OCI-LY7 (cell line): Measurements from ENCODE around the gene CNTN5. TPM values are rescaled to one million over a fixed set of nuclear protein-coding genes. Genes with fewer than 3 reads are reported as not detected.

Experiments used
- BruUV-seq: library from RNA; stranded (reverse); fragments of 400-500 nt; replicated peaks from 2 replicates; lab custom pipeline; 2021; lab: Mats Ljungman, UMichigan
- CTCF ChIA-PET: fragments of 300-600 bp; sonication (Branson Sonifier 250); formaldehyde crosslinking; loops from one replicate; lab custom pipeline; 2022; ENCODE audit warnings: antibody characterized with exemption; ENCODE audit not compliant: unreplicated experiment; lab: Charles Lee
- POLR2A ChIA-PET: fragments of 300-600 bp; sonication (Branson Sonifier 250); formaldehyde crosslinking; loops from one replicate; lab custom pipeline; 2022; ENCODE audit warnings: antibody characterized with exemption; lab: Charles Lee
- DNase-seq: peaks from one replicate; pipeline ENCODE4 v3.0.0-alpha.2; 2015; ENCODE audit warnings: low spot score
- H2AFZ ChIP-seq: fragments of 200-600 bp; sonication (generic), shearing (Covaris generic); 2 replicates; pipeline ENCODE4 v1.6.1; 2014; ENCODE audit warnings: mild to moderate bottlenecking, antibody characterized with exemption, low read length, moderate library complexity
- H3K27ac ChIP-seq: fragments of 200-600 bp; sonication (generic); 2 replicates; pipeline ENCODE4 v1.5.1; 2014; ENCODE audit warnings: mixed run types, low read depth, mild to moderate bottlenecking, moderate library complexity, low read length, inconsistent platforms; ENCODE audit not compliant: poor library complexity, severe bottlenecking
- H3K36me3 ChIP-seq: fragments of 200-600 bp; sonication (generic); 2 replicates; pipeline ENCODE4 v1.6.1; 2014; ENCODE audit warnings: mild to moderate bottlenecking, antibody characterized with exemption, low read length, moderate library complexity, mixed read lengths; ENCODE audit not compliant: insufficient read depth
- H3K4me1 ChIP-seq: fragments of 200-600 bp; sonication (generic); 2 replicates; pipeline ENCODE4 v1.5.1; 2014; ENCODE audit warnings: mild to moderate bottlenecking, low read length; ENCODE audit not compliant: insufficient read depth, poor library complexity, severe bottlenecking
- H3K4me2 ChIP-seq: fragments of 200-600 bp; sonication (generic); 2 replicates; pipeline ENCODE4 v1.6.1; 2014; ENCODE audit warnings: mild to moderate bottlenecking, low read length
- H3K4me3 ChIP-seq: fragments of 200-600 bp; sonication (generic); 2 replicates; pipeline ENCODE4 v1.5.1; 2014; ENCODE audit warnings: mild to moderate bottlenecking, low read depth, low read length; ENCODE audit not compliant: poor library complexity, severe bottlenecking
- H3K79me2 ChIP-seq: fragments of 200-600 bp; sonication (generic); 2 replicates; pipeline ENCODE4 v1.6.1; 2016; ENCODE audit warnings: low read depth, mild to moderate bottlenecking, low read length, moderate library complexity, mixed read lengths; ENCODE audit not compliant: insufficient read depth
- H3K9me2 ChIP-seq: fragments of 200-600 bp; sonication (generic); 2 replicates; pipeline ENCODE4 v1.6.1; 2016; ENCODE audit warnings: mild to moderate bottlenecking, low read length, mixed read lengths; ENCODE audit not compliant: insufficient read depth
- H3K9me3 ChIP-seq: fragments of 200-600 bp; sonication (generic); 2 replicates; pipeline ENCODE4 v1.6.1; 2014; ENCODE audit warnings: mild to moderate bottlenecking, mixed run types, low read length, mixed read lengths
- H4K20me1 ChIP-seq: fragments of 200-600 bp; sonication (generic); 2 replicates; pipeline ENCODE4 v1.6.1; 2014; ENCODE audit warnings: mild to moderate bottlenecking, antibody characterized with exemption, low read length, moderate library complexity, mixed read lengths; ENCODE audit not compliant: insufficient read depth
- CTCF ChIP-seq: fragments of 200-600 bp; sonication (generic); conservative IDR thresholded peaks from 2 replicates; pipeline ENCODE4 v1.5.1; 2014; ENCODE audit warnings: mild to moderate bottlenecking, antibody characterized with exemption, low read length, moderate library complexity, mixed read lengths
- EZH2phosphoT487 ChIP-seq: fragments of 200-600 bp; sonication (generic); IDR thresholded peaks from 2 replicates; pipeline ENCODE4 v1.6.1; 2018; ENCODE audit warnings: low read depth, borderline replicate concordance, mild to moderate bottlenecking, mixed run types, antibody characterized with exemption, low read length, moderate library complexity, mixed read lengths
- intact Hi-C: fragments of 100-400 bp; cut with micrococcal nuclease; formaldehyde crosslinking; loops from one replicate; pipeline ENCODE4 v1.10.0; 2022; ENCODE audit not compliant: unreplicated experiment
- total RNA-seq, 2 experiments: library from RNA; depleted of rRNA in 1 of 2; stranded (reverse); fragments of >200 nt in 1 of 2; shearing (Covaris generic) in 1 of 2; gene quantifications; 2 replicates each; pipeline ENCODE4 v1.2.3, GENCODE V29; 2014 to 2022

Gene CNTN5
- total RNA-seq, 2 experiments from 2014 or later = not detected

GRCh38 chr11:99422581-99423427, 402.1 kb downstream of the CNTN5 start:
- intact Hi-C loops = no loop called here
- Histone ChIP-seq H3K4me2 (no peak overlapping the region), H4K20me1 (no peaks in the 10 kb centered on the region), H3K4me1 (no peaks in the 10 kb centered on the region), H3K36me3 (no peaks in the 10 kb centered on the region), H3K9me3 (no peaks in the 10 kb centered on the region), H3K4me3 (no peak overlapping the region), H3K79me2 (no peaks in the 10 kb centered on the region), H2AFZ (no peak overlapping the region), H3K27ac (no peak overlapping the region), H3K9me2 (no peaks in the 10 kb centered on the region)
- DNase-seq = no peak
- TF ChIP-seq EZH2phosphoT487 (no peak), CTCF (no peak)
- ChIA-PET CTCF (no interaction called here), POLR2A (interaction anchor here (2.0 kb wide), 1 partner anchor 8 kb away, joined by 5 read pairs; no protein-coding TSS in a partner anchor)
- BruUV-seq = no TSS peak

- BruUV-seq = no TSS peak
- no peak overlapping the region for H3K4me3 ChIP-seq
- H3K9me3 ChIP-seq = no peaks in the 10 kb centered on the region
- H2AFZ ChIP-seq = no peak overlapping the region
- no peaks in the 10 kb centered on the region for H3K79me2 ChIP-seq
- CTCF ChIA-PET = no interaction called here
- H3K9me2 ChIP-seq = no peaks in the 10 kb centered on the region
- intact Hi-C loops = no loop called here
- TF ChIP-seq EZH2phosphoT487 (no peak), CTCF (no peak)
- H3K4me2 ChIP-seq = no peak overlapping the region
- H3K4me1 ChIP-seq = no peaks in the 10 kb centered on the region
- no peak for DNase-seq
- H3K36me3 ChIP-seq = no peaks in the 10 kb centered on the region
- H3K27ac ChIP-seq = no peak overlapping the region
- POLR2A ChIA-PET = no interaction called here
- no peaks in the 10 kb centered on the region for H4K20me1 ChIP-seq
Observed at GRCh38 chr11:99423428-99423983, 402.8 kb downstream of the CNTN5 start.
